Pancreas (tissue), 10 donors: ENCODE data around the gene ST6GALNAC5. TPM values are rescaled to one million over a fixed set of nuclear protein-coding genes. Genes with fewer than 3 reads are reported as not detected.

Experiments
- ATAC-seq, 4 donors: fragments of 200-7000 bp; cut with Tn5 transposase; one replicate each; pipeline versions ENCODE4 v1.8.0 to v1.9.1; 2020; ENCODE audit warnings: mild to moderate bottlenecking in 4 of 4, moderate library complexity in 4 of 4
- DNase-seq, 6 donors: peaks; one replicate each; pipeline ENCODE4 v3.0.0-alpha.2; 2020
- FAIRE-seq: peaks from 2 replicates; lab custom pipeline; 2012; peaks lifted over from hg19 to GRCh38; lab: Jason Lieb, UNC
- H3K27ac ChIP-seq, 4 donors: fragments of 200-600 bp; sonication (generic); 1 replicate in 3 of 4; 2 replicates in 1 of 4; pipeline versions ENCODE4 v1.5.0 to v1.8.0; 2020
- H3K27me3 ChIP-seq, 4 donors: fragments of 200-600 bp; one replicate each; pipeline ENCODE4 v1.8.0; 2021
- H3K36me3 ChIP-seq, 3 donors: fragments of 200-600 bp; sonication (generic) in 1 of 3; one replicate each; pipeline versions ENCODE4 v1.5.0 to v1.8.0; 2020 to 2021
- H3K4me1 ChIP-seq, 3 donors: fragments of 200-600 bp; one replicate each; pipeline ENCODE4 v1.8.0; 2021
- H3K4me3 ChIP-seq, 4 donors: fragments of 200-600 bp; sonication (generic) in 2 of 4; one replicate each; pipeline versions ENCODE4 v1.5.0 to v1.8.0; 2020 to 2021
- H3K9me3 ChIP-seq, 4 donors: fragments of 200-600 bp; one replicate each; pipeline ENCODE4 v1.8.0; 2021
- CTCF ChIP-seq, 4 donors: fragments of 200-600 bp; sonication (generic) in 3 of 4; IDR thresholded peaks; one replicate each; pipeline versions ENCODE4 v1.5.0 to v1.8.0; 2021; ENCODE audit warnings: antibody characterized with exemption in 4 of 4
- WGBS, 2 donors: extraction: QIAGEN DNeasy Blood & Tissue Kit; methylation state at CpG; one replicate each; pipeline ENCODE4 v1.1.7; 2013; 5-methylcytosine and 5-hydroxymethylcytosine counted together
- intact Hi-C, 3 donors: fragments of 100-400 bp; cut with DNase I; formaldehyde crosslinking; loops; one replicate each; pipeline versions ENCODE4 v1.11.1 to v1.14.2; 2022
- polyA plus RNA-seq, 2 donors: library from polyadenylated mRNA; stranded (reverse); fragments of 200-250 nt; gene quantifications; one replicate each; pipeline ENCODE4 v1.2.3, GENCODE V29; 2013
- total RNA-seq, 6 donors: library from RNA; stranded (reverse); fragmentation: NEBNext Ultra II Directional in 4 of 6; extraction: Animal tissue kit (Norgen Biotek cat#: 25700) in 4 of 6; gene quantifications; one replicate each; pipeline versions ENCODE4 v1.2.1 to v1.2.4, GENCODE V29; 2021 to 2023
- donor health status: healthy with polysubstance abuse.
- donor health status: DM: no; HTN: no; CAD: no; lungs with moderate emphysema.
- donor health status: DM: no; HTN: no; CAD: no.
- donor health status: control.
- donor health status: control.
- donor health status: Bipolar disorder and iron deficiency.
- donor health status: DM: yes; HTN: yes; CAD: no.
- donor health status: DM: no; HTN: no; CAD: no.
- donor health status: DM: no; HTN: no; CAD: no.
- donor health status: DM: yes; HTN: yes; CAD: no.

ST6GALNAC5 gene
- total and polyA plus RNA-seq, 8 donors = 0.20 to 3.1 (median 0.55) TPM

DNA sequence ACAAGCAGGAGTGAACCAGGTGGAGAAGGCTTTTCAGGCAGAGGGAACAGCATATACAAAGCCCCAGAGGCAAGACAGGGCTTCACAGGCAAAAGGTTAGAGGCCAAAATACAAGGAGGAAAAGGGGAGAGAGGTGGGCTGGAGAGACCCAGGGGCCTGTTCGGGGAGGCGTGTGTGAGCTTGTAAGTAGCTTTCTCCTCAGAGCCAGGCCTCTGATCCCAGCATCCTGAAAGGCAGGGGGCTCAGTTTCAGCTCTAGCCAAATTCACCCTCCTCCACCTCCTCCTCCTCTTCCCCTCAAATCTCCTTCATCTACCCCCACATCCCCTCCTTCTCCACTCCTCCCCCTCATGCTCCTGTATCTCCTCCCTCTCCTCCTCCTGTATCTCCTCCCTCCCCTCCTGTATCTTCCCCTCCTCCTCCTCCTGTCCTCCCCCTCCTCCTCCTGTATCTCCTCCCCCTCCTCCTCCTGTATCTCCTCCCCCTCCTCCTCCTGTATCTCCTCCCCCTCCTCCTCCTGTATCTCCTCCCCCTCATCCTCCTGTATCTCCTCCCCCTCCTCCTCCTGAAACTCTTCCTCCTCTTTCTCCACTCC is 148.6 kb downstream of the ST6GALNAC5 start:
- Histone ChIP-seq H3K4me3 (no peak overlapping the region), H3K27ac (no peak overlapping the region), H3K9me3 (no peaks in the 10 kb centered on the region), H3K36me3 (no peaks in the 10 kb centered on the region), H3K27me3 (no peaks in the 10 kb centered on the region), H3K4me1 (no peaks in the 10 kb centered on the region)
- WGBS, 2 donors = 78 to 82% methylated on average over 2 of the region's 2 CpGs
- TF ChIP-seq CTCF (IDR thresholded peaks at IDR 0.05) = no peak
- DNase-seq = no peak
- ATAC-seq = no peak
- intact Hi-C loops = no loop called here
- FAIRE-seq = no peak

- FAIRE-seq = no peak
- Histone ChIP-seq H3K4me1 (no peaks in the 10 kb centered on the region), H3K27ac (no peak overlapping the region), H3K36me3 (no peaks in the 10 kb centered on the region), H3K27me3 (no peaks in the 10 kb centered on the region), H3K4me3 (no peak overlapping the region), H3K9me3 (no peaks in the 10 kb centered on the region)
- 60 to 64% methylated on average over 2 of the region's 2 CpGs for WGBS, 2 donors
- no peak for TF ChIP-seq CTCF (IDR thresholded peaks at IDR 0.05)
- DNase-seq = no peak
- ATAC-seq = no peak
- intact Hi-C loops = no loop called here
Observed at GRCh38 chr1:77016386-77016985, 149.2 kb downstream of the ST6GALNAC5 start.

DNA sequence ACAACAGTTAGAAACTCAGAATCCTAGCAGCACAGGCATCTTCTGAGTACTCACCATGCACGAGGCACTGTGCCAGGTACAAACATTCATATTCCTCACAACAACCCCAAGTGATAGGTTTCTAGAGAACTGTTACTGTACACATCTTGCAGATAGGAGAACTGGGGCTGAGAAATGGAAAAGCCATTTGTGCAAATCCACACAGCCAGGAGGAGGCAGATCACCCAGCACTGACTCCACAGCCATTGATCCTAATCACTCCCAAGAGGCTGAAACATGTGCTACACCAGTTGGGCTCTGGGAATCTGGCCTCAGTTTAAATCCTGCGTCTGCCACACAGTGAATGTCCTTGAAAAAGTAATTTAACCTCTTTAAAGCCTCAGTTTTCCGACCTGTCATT is 151.0 kb downstream of the ST6GALNAC5 start:
- FAIRE-seq (no peak), ATAC-seq (no peak), DNase-seq (no peak)
- TF ChIP-seq CTCF (IDR thresholded peaks at IDR 0.05) = no peak
- H3K27ac ChIP-seq = no peak overlapping the region
- H3K27me3 ChIP-seq = no peaks in the 10 kb centered on the region
- WGBS, 2 donors = 14 to 19% methylated on average over 3 of the region's 3 CpGs
- H3K36me3 ChIP-seq = no peaks in the 10 kb centered on the region
- H3K4me3 ChIP-seq = no peak overlapping the region
- H3K4me1 ChIP-seq = no peaks in the 10 kb centered on the region
- H3K9me3 ChIP-seq = no peaks in the 10 kb centered on the region
- intact Hi-C loops = no loop called here

GRCh38 chr1:77018761-77019160 is 151.5 kb downstream of the ST6GALNAC5 start:
- Histone ChIP-seq H3K9me3 (no peaks in the 10 kb centered on the region), H3K36me3 (no peaks in the 10 kb centered on the region), H3K4me1 (no peaks in the 10 kb centered on the region), H3K27ac (no peak overlapping the region), H3K27me3 (no peaks in the 10 kb centered on the region), H3K4me3 (no peak overlapping the region)
- ATAC-seq (no peak), DNase-seq (no peak), FAIRE-seq (no peak)
- intact Hi-C loops = no loop called here
- no peak for TF ChIP-seq CTCF (IDR thresholded peaks at IDR 0.05)
- 55 to 63% methylated on average over 1 of the region's 1 CpG for WGBS, 2 donors

DNA sequence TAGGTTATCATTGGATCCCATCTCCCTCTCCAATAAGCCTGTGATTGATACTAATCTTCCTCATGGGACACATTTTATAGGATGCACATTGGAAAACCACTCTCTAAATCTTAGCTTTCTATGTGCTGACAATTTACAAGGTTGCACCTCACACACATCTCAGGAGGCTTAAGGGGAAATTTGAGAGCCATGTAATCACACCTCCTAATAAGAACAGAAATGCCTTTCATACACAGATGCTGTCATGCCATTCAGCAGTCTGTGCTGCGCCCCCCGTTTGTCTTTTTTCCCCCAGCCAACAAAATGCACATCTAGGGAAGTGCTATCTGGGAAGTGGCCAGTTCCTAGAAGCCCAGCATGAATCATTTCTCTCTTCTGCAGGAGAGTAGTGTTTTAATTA is 154.5 kb downstream of the ST6GALNAC5 start:
- TF ChIP-seq CTCF (IDR thresholded peaks at IDR 0.05) = no peak
- DNase-seq = no peak
- Histone ChIP-seq H3K9me3 (no peaks in the 10 kb centered on the region), H3K4me3 (no peak overlapping the region), H3K27me3 (no peaks in the 10 kb centered on the region), H3K4me1 (no peaks in the 10 kb centered on the region), H3K36me3 (no peaks in the 10 kb centered on the region), H3K27ac (no peak overlapping the region)
- intact Hi-C loops = no loop called here
- ATAC-seq = no peak
- 52 to 57% methylated on average over 2 of the region's 2 CpGs for WGBS, 2 donors
- no peak for FAIRE-seq
